Raji (cell line): Measurements from ENCODE around the gene TBXAS1.

Source experiments
- POLR2A ChIP-seq: IDR thresholded peaks from 2 replicates; pipeline ENCODE4 v1.6.1; 2011; ENCODE audit warnings: low read depth, low read length, control low read depth; ENCODE audit not compliant: insufficient read depth

The TBXAS1 gene

DNA sequence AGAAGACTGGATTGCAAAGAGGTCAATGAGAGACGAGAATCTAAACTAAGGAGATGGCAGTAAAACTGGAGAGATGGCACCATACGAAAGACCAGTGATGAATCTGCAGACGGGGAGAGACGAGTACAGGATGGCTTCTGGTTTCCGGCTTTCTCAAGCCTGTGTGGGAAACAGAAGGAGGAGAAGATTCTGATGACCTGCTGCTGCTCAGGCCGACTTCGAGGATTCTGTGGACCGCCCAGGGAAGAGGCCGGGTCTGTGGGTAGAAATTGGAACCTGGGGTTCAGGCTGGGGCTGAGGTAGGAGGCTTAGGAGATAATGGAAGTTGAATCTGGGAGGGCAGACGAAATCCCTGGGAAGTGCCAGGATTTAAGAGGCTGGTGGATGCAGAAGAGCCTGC lies 185.1 kb downstream of the TBXAS1 start:
- no peak for TF ChIP-seq POLR2A

DNA sequence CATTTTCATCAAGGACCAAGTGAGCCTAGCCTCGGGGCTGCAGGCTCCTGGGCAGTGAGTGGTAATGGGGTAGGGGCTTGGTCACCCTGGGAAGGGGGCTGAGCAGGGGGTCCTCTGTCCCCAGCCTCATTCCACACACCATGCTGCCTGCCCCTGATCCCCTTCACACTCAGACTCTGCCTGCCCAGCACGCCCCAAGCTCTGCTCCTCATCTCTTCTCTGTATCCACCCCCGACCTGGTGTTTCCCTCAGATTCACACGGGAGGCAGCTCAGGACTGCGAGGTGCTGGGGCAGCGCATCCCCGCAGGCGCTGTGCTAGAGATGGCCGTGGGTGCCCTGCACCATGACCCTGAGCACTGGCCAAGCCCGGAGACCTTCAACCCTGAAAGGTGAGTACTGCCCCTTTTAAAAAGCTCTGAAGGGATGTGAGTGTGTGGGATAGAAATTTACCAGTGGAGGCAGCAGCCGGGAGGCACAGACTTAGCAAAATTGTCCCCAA lies 186.5 kb downstream of the TBXAS1 start:
- TF ChIP-seq POLR2A, result no peak

GRCh38 chr7:140016540-140016939 lies 187.5 kb downstream of the TBXAS1 start:
- TF ChIP-seq POLR2A, result no peak

- no peak for TF ChIP-seq POLR2A
These were observed 188.0 kb downstream of the TBXAS1 start for GRCh38 chr7:140017034-140017433.

GRCh38 chr7:140017543-140017942 lies 188.5 kb downstream of the TBXAS1 start:
- no peak for TF ChIP-seq POLR2A

- TF ChIP-seq POLR2A, result no peak
These were observed 189.3 kb downstream of the TBXAS1 start for GRCh38 chr7:140018125-140019043.

- no peak for TF ChIP-seq POLR2A
These were observed 190.1 kb downstream of the TBXAS1 start for GRCh38 chr7:140019172-140019571.

DNA sequence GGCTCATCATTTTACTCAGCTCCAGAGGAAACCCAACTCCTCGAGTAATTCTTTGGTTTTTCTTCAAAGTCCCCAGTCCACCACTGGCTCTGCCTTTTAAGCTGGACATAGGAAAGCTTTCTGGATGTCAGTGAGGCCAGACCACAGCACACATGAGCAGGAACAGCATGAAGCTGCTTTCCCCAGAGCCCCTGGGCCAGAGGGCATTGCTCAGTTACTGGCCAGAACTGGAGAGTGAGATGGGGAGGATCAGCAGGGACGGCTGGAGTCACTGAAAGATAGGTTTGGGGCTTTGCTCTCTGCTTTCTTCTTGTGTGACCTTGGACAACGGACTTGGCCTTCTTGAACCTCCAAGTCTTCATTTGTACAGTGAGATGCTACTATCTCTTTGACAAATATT lies 190.5 kb downstream of the TBXAS1 start:
- no peak for TF ChIP-seq POLR2A

DNA sequence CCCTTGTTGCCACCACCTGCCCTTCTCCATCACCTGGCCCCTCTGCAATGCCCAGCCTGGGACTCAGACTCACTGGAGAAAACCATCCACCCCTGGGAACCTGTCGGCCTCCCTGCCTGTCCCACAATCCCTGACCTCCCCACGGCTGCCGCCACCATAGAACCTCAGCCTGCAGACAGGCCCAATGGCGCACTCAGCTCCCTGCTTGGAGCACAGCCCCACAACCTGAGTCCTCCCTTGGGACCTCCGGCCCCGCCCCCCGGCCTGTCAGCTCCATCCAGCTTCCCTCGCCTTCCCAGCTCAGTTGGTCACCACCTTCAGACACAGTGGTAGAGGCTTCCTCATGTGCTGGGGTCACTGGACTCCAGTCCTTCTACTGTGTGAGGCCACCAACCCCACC lies 192.5 kb downstream of the TBXAS1 start:
- TF ChIP-seq POLR2A, result no peak

DNA sequence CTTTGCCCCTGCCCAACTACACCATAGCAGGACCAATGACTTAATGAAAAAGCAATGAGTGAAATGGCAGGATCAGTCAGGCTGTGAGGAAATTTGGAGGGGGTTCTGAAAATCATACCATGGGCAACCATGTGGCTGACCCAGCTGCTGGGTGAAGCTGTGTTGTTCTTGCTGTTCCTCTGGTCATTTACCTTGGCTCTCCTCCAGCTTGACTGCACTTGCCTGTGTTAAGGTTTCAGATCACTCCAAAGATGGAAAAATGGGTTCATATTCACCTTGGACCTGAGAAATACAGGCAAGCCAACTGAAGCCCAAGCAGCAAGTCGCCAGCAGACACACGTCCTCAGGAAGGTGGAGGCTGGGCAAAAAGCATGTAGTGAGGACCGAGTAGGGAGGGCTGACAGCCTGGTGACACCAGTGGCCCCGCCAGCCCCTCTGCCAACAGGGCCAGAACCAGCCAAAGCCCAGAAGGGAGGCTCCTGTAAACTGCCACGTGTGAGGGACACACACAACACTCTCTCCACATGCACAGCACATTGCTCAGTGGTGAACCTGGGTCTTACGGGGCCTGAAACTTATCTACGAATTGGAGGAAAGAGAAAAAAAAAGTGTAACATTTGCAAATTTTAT lies 193.6 kb downstream of the TBXAS1 start:
- no peak for TF ChIP-seq POLR2A

DNA sequence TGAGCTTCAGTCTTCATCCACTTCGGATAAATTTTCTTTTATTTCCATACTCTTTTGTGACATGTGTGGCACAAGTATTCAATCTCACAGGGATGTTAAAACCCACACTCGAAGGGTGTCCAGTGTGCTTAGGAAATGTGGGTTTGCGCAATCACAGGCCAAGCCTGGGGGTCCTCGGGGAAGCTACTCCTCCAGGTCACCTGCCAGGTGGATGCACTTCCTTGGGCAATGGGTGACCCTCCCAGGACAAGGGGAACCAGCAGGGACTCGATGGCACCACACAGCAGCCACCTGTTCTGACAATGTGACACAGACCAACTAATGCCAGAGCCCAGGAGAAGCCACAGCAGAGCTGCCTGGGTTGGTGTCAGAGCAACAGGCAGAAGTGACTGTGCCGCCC lies 194.7 kb downstream of the TBXAS1 start:
- TF ChIP-seq POLR2A, result no peak

GRCh38 chr7:140024585-140024984 lies 195.5 kb downstream of the TBXAS1 start:
- no peak for TF ChIP-seq POLR2A

GRCh38 chr7:140025241-140025640 lies 196.2 kb downstream of the TBXAS1 start:
- TF ChIP-seq POLR2A, result no peak

DNA sequence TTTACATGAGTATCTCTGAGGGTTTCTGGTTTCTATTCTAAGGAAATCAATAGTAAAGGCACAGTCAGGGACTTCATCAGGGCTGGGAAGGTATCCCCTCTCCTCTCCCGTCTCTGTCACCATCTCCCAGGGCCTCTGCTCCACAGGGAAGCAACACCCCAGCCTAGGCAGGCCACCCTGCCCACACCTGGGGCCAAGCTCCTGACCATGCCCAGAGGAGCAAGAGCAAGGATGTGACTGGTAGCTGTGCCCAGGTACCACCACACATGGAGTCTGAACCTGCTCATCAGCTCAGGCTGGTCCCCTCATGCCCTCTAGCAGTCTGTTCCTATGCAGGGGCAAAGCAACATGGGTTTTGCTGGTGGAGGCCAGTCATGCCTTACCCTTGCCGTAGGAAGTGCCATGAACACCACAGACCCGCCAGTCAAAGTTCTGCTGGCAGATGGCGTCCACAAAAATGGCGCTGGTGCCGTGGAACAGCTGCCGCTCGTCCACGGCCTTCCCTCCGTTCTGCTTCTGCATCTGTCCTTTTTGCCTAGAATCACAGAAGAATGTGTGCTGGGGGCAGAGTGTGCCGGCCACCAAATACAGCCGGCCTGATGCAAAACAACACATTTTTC lies 196.9 kb downstream of the TBXAS1 start:
- no peak for TF ChIP-seq POLR2A

DNA sequence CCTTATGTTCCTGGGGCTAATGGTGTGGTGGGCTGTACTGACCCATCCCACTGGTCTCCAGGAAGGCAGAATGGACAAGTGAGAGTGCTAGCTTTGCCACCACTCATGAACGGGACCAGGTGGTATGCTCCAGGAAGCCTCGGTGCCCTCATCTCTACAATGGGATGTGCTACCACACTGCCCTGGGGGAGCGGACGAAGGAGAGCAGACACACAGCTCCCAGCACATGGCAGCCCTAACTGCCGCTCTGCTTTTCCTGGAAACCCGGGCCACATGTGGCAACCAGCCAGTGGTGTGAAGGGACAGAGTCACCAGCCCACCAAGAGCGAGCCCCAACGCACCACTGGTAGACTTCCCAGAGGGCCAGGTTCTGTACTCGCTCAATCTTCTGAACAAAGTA lies 197.9 kb downstream of the TBXAS1 start:
- TF ChIP-seq POLR2A, result no peak

- TF ChIP-seq POLR2A, result no peak
These were observed 198.8 kb downstream of the TBXAS1 start for GRCh38 chr7:140027858-140028257.
